ENCODE results near the gene ARL14EP. TPM values are rescaled to one million over a fixed set of nuclear protein-coding genes. Genes with fewer than 3 reads are reported as not detected.

Gene ARL14EP
- polyA plus RNA-seq, 1 experiment: 47.2 TPM

DNA sequence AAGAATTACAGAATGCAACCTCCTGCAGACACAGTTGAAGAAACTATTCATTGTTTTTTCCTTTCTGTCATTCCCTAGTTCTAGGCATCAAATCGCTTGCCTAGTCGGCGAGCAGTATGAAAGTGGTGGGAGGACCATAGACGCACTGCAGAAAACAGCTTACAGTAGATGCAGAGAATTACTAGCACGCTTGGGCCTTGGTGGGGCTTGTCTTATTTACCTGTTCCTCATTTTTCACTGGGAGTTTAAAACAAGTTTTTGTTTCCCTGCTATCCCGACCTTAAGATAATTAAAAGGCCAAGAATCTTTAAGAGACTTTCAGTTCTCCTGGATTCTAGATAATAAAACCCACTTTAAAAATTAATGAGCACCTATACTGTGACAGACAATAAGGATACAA is 713 bp upstream of the ARL14EP start:
- H3K9me3 ChIP-seq (ENCODE audit: control insufficient read depth, insufficient read depth, low read length): no peaks in the 10 kb centered on the region; the same call in 1 of the 2 replicates
- DNase-seq (ENCODE audit: low read depth, low spot score): no peak
- H3K27me3 ChIP-seq (ENCODE audit: control insufficient read depth, insufficient read depth, low read length): no peaks in the 10 kb centered on the region
- H3K4me3 ChIP-seq (ENCODE audit: low read depth, low read length): peak overlapping the region; percentile 87
- H3K27ac ChIP-seq (ENCODE audit: low read depth, low read length): no peak overlapping the region
- TF ChIP-seq, protein P1, sequence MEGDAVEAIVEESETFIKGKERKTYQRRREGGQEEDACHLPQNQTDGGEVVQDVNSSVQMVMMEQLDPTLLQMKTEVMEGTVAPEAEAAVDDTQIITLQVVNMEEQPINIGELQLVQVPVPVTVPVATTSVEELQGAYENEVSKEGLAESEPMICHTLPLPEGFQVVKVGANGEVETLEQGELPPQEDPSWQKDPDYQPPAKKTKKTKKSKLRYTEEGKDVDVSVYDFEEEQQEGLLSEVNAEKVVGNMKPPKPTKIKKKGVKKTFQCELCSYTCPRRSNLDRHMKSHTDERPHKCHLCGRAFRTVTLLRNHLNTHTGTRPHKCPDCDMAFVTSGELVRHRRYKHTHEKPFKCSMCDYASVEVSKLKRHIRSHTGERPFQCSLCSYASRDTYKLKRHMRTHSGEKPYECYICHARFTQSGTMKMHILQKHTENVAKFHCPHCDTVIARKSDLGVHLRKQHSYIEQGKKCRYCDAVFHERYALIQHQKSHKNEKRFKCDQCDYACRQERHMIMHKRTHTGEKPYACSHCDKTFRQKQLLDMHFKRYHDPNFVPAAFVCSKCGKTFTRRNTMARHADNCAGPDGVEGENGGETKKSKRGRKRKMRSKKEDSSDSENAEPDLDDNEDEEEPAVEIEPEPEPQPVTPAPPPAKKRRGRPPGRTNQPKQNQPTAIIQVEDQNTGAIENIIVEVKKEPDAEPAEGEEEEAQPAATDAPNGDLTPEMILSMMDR (IDR thresholded peaks at IDR 0.05; ENCODE audit: low read depth, low read length): no peak
- ChIA-PET POLR2A (interaction anchor here (0.6 to 1.4 kb wide), 4 partner anchors 9 to 34 kb away, joined by 3 to 6 read pairs (median 4); no protein-coding TSS in a partner anchor), CTCF (interaction anchor here (1.0 to 1.6 kb wide), 5 partner anchors 8 to 595 kb away, joined by 3 to 8 read pairs (median 4); no protein-coding TSS in a partner anchor)

DNA sequence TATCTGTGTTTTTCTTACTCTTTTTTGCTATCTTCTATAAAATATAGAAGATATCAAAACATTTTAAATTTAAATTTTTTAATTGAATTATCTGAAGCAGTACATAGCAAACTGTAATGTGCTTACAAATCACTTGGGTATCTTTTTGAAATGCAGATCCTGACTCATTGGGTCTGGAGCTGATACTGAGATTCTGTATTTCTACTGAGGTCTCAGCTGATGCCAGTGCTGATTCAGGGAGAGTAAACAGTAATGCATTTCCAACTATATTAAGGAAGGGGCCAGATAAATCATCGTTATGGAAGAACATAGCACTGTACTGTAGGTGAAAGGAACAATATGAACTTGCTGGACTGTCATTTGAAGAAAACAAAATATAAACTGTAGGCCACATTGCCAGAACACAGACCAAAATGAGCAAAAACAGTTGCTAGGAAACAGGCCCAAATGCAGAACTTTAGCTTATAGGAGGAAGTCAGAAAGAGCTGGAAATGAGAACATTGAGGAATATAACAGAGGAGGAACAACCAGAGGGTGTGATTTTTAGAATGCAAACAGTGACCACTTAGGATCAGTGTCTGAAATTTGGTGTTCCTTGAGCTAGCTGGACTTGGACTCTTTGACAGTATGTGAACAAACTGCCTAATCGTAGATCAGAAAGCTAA is 3.3 kb downstream of the ARL14EP start:
- no peak for DNase-seq (ENCODE audit: low read depth, low spot score)
- CTCF ChIA-PET: interaction anchor here (1.0 to 1.9 kb wide), 5 partner anchors 11 to 589 kb away, joined by 3 to 10 read pairs (median 3); no protein-coding TSS in a partner anchor
- H3K9me3 ChIP-seq (ENCODE audit: control insufficient read depth, insufficient read depth, low read length): no peaks in the 10 kb centered on the region; the same call in 1 of the 2 replicates
- TF ChIP-seq, protein P1 (IDR thresholded peaks at IDR 0.05; ENCODE audit: low read depth, low read length): no peak
- no peak overlapping the region for H3K27ac ChIP-seq (ENCODE audit: low read depth, low read length)
- POLR2A ChIA-PET: no interaction called here
- no peak overlapping the region for H3K4me3 ChIP-seq (ENCODE audit: low read depth, low read length)
- no peaks in the 10 kb centered on the region for H3K27me3 ChIP-seq (ENCODE audit: control insufficient read depth, insufficient read depth, low read length)

DNA sequence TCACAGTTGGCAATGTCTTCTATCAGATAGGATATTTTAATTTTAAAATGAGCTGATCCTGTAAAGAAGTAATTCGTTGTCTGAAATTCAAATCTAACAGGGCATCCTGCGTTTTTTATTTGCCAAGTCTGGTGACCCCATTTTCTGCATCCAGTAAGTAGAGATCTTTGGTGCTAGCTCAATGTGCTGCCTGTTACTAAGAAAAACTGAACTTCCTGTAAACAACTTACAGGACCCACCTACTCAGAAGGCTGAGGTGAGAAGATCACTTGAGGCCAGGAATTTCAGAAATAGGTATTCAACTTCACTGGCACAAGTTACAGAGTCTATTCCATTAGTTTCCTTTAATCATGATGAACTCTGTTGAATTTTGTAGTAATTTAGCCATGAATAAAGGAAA is 4.0 kb downstream of the ARL14EP start:
- Histone ChIP-seq H3K9me3 (ENCODE audit: control insufficient read depth, insufficient read depth, low read length) (no peaks in the 10 kb centered on the region; the same call in 1 of the 2 replicates), H3K27me3 (ENCODE audit: control insufficient read depth, insufficient read depth, low read length) (no peaks in the 10 kb centered on the region), H3K27ac (ENCODE audit: low read depth, low read length) (no peak overlapping the region), H3K4me3 (ENCODE audit: low read depth, low read length) (no peak overlapping the region)
- ChIA-PET CTCF (interaction anchor here (1.0 to 1.9 kb wide), 4 partner anchors 12 to 589 kb away, joined by 3 to 10 read pairs (median 5); no protein-coding TSS in a partner anchor), POLR2A (no interaction called here)
- DNase-seq (ENCODE audit: low read depth, low spot score): no peak
- TF ChIP-seq, protein P1 (IDR thresholded peaks at IDR 0.05; ENCODE audit: low read depth, low read length): no peak

DNA sequence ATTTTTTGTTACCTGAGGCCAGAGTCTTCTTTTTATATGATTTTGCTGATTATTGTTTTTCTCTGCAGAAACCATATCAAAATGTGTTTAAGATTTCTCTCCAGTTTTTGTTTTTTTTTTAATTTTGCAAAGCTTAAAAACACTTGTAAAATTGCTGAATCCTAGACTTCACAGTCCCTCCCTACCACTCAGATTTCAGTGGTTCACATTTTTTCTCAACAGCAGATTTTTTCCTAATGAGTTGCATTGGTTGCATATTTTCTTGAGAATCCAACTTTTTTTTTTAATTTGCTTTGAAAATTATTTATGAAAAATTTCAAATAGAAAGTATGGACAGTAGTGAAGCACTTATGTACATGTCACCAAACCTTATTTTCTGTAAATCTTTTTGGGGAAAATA is 5.8 kb downstream of the ARL14EP start:
- POLR2A ChIA-PET: no interaction called here
- DNase-seq (ENCODE audit: low read depth, low spot score): no peak
- no peak overlapping the region for H3K4me3 ChIP-seq (ENCODE audit: low read depth, low read length)

More for the DNA sequence above, 5.8 kb downstream of the ARL14EP start:
- Histone ChIP-seq H3K27me3 (ENCODE audit: control insufficient read depth, insufficient read depth, low read length) (no peaks in the 10 kb centered on the region), H3K27ac (ENCODE audit: low read depth, low read length) (no peak overlapping the region), H3K9me3 (ENCODE audit: control insufficient read depth, insufficient read depth, low read length) (no peaks in the 10 kb centered on the region)
- CTCF ChIA-PET: interaction anchor here (1.1 kb wide), 1 partner anchor 17 kb away, joined by 3 read pairs; no protein-coding TSS in a partner anchor
- TF ChIP-seq, protein P1 (IDR thresholded peaks at IDR 0.05; ENCODE audit: low read depth, low read length): no peak

Data from AG04450 (cell line).